ENCODE results near the gene AATF. TPM values are rescaled to one million over a fixed set of nuclear protein-coding genes. Genes with fewer than 3 reads are reported as not detected.

The AATF gene
- total RNA-seq, 2 donors from 2014 or later = 65.5 to 96.5 TPM

DNA sequence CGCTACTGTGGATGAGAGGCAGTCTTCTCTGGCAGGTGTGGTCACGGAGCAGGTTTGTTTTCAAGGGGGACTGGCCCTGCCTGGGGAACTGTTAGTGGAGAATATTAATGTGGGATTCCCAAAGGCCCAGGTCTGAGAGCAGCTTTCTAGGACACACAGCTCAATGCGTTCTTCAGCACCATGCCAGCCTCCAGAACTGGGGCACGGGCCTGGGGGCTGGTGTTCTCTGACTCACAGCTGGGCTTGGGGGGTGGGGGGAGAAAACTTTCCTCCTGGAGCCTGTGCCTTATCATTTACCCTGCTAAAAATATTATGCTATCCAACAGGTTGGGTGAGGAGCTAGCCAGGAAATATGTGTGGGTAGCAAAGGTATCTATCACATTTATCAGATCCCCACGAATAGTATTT is 24.9 kb upstream of the AATF start:
- Mint-ChIP-seq H3K36me3 (ENCODE audit: low read depth) (no peaks in the 10 kb centered on the region), H3K9me3 (no peaks in the 10 kb centered on the region), H3K27me3 (peaks cover 41% of the 10 kb centered on the region), H3K4me3 (no peak overlapping the region), H3K27ac (no peak overlapping the region), H3K4me1 (peaks cover 21% of the 10 kb centered on the region)
- no peak for ATAC-seq (replicated peaks)

DNA sequence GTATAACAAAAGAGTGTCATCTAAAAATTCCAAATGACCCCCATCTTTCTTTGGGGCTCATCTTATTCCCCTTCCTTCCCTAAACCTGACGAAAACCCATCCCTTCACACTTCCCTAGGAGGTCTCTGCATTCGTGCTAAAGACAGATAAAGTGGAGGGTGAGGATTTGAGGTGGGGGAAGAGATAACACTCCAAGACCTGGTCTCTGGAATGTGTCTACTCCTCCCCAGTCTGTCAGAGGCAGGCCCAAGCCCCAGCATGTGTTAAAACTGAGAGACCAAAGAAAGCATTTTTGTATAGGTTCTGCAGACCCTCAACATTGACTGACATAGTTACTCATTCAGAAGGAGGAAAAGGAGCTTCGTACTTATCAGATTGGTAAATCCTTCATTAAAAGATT is 22.5 kb upstream of the AATF start:
- Mint-ChIP-seq H3K27ac (no peak overlapping the region), H3K4me3 (no peak overlapping the region), H3K36me3 (ENCODE audit: low read depth) (peaks cover 2% of the 10 kb centered on the region), H3K4me1 (peaks cover 14% of the 10 kb centered on the region), H3K9me3 (no peaks in the 10 kb centered on the region), H3K27me3 (peaks cover 53% of the 10 kb centered on the region)
- no peak for ATAC-seq (replicated peaks)

DNA sequence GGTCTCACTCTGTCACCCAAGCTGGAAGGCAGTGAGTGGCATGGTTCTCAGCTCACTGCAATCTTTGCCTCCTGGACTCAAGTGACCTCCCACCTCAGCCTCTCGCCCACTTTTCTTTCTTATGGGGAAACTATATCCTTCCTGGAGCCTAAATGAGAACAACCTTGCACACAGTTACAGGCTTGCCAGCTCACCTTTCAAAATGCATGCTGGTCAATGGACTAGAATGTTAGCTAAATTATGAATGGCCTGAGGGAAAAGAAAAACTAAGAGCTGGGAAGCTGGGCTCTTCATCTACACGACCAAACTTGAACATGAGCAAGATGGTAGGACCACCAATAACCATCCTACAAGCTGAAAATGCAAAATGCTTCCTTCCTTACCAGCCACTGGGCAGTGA is 22.1 kb upstream of the AATF start:
- no peak for ATAC-seq (replicated peaks)
- Mint-ChIP-seq H3K27ac (no peak overlapping the region), H3K4me3 (no peak overlapping the region), H3K36me3 (ENCODE audit: low read depth) (peaks cover 6% of the 10 kb centered on the region), H3K9me3 (no peaks in the 10 kb centered on the region), H3K4me1 (peaks cover 10% of the 10 kb centered on the region), H3K27me3 (peaks cover 58% of the 10 kb centered on the region)

DNA sequence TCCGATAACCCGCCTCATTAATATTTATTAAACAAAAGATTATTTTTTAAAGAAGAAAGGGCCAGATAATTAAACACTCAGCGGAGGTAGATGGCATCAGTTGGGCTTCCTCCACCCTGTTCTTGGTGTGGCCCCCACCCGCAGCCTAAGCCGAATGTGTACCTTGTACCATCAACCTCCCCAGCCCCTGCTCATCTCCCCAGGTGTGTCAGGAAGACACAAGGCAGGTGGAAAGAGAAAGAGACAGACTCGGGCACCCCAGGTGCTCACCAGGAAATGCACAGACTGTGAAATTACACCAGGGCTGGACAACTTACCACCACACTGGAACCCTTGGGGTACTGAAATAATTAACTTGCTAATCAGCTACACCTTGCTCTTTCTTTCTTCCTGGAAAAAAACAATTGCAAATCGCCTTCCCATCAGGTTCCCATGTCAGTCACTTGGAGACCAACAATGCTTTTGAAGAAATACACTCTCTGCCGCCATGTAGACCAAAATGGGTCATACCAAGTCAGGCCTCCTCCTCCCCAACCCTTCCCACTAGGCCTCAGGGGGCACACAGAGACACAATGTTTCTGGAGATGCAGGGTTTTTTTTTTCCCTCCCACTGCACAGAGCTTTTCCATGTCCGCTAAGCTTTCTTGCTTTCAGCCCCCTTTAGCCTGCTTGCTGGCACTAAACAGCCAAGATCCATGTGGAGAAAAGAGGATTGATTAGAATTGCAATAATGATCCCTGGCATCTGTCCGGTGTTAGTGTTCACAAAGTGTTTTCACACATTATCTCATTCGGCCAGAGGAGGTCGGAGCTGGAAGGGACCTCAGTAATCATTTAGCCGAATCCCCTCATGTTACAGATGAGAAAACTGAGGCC is 20.0 kb upstream of the AATF start:
- Mint-ChIP-seq H3K27me3 (peaks cover 71% of the 10 kb centered on the region), H3K9me3 (no peaks in the 10 kb centered on the region), H3K36me3 (ENCODE audit: low read depth) (peaks cover 15% of the 10 kb centered on the region), H3K4me1 (peaks cover 21% of the 10 kb centered on the region), H3K27ac (no peak overlapping the region), H3K4me3 (peak overlapping the region; percentile 28)
- no peak for ATAC-seq (replicated peaks)

DNA sequence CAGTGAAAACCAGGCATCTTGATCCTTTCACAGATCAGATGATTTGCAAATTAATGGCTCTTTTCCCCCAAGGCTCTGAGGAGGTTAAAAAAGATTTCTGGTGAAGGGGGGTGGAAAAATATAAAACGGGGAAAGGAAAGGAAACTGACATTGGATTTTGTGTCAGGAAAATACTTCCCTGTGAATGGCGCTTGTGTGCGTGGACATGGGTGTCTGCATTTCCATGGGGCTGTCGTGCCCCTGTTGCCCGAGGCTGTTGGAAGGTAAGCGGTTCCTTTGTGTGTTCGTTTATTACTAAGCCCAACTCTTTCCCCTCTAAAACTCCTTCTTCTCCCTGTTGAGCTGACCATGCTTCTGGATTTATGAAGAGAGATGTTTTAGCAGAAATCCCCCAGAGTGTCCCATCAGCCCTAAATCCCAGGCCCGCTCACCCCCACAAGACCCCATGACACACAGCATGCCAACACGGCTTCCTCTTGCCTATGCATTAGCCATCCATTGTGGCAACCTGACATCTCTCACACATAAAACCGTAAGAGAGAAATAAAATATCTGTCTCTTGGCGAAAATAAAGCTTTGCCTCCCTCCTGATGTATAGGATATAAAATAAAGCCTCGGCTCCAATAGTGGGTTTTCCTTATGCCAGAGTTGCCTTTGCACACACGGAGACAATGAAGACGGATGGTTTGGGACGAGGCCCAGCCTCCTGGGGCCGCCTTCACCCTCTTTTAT is 18.7 kb upstream of the AATF start:
- H3K27me3 Mint-ChIP-seq = peaks cover 77% of the 10 kb centered on the region

DNA sequence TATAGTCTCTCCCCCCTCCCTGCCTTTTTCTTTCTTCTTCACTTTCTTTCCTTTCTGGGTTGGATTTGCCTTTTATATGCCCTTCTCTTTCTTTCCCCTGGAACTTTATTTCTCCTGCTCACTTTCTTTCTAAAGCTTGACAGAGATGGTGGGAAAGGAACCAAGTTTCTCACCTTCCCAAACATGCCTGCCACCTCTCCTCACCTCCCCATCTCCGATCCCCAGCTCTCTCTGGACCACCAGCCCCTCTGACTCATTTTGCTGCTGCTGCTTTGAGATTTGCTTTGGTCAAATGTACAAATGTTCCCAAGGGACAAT is 18.2 kb upstream of the AATF start:
- ATAC-seq (replicated peaks) = no peak
- Mint-ChIP-seq H3K9me3 (no peaks in the 10 kb centered on the region), H3K4me1 (peaks cover 24% of the 10 kb centered on the region), H3K4me3 (no peak overlapping the region), H3K27ac (no peak overlapping the region), H3K36me3 (ENCODE audit: low read depth) (peaks cover 15% of the 10 kb centered on the region), H3K27me3 (peaks cover 79% of the 10 kb centered on the region)

More for the DNA sequence above, 18.7 kb upstream of the AATF start:
- H3K9me3 Mint-ChIP-seq = no peaks in the 10 kb centered on the region
- peaks cover 24% of the 10 kb centered on the region for H3K4me1 Mint-ChIP-seq
- peaks cover 15% of the 10 kb centered on the region for H3K36me3 Mint-ChIP-seq (ENCODE audit: low read depth)
- no peak overlapping the region for H3K27ac Mint-ChIP-seq
- no peak overlapping the region for H3K4me3 Mint-ChIP-seq
- ATAC-seq (replicated peaks) = no peak

DNA sequence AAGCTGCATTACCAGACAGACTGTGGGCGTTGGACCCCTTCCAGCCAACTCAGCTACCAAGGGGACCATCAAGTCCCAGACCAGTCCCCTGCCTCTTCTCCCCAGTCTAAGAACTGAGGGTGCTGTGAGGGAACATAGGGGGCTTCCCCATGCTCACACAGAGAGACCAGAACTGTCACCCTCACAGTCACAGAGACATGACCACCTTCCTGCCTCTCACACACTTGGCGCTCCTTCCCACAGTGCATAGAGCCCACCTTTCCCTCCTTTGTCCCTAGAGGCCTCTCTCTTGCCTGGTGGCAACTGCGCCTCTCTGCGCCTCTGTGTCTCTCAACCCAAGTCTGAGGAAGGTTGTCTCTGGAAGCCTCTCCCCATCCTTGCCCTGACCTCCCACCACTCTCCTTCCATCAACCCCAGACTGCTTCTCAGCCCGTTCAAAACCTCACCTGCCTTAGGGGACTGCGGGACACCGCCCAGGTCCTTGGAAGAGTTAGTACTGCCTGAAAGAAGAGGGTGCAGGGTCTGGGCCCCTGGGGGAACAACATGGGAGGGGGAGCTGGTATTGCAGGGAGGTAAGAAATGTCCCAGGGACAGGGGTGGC is 17.6 kb upstream of the AATF start:
- no peak overlapping the region for H3K27ac Mint-ChIP-seq
- H3K27me3 Mint-ChIP-seq = peaks cover 81% of the 10 kb centered on the region

DNA sequence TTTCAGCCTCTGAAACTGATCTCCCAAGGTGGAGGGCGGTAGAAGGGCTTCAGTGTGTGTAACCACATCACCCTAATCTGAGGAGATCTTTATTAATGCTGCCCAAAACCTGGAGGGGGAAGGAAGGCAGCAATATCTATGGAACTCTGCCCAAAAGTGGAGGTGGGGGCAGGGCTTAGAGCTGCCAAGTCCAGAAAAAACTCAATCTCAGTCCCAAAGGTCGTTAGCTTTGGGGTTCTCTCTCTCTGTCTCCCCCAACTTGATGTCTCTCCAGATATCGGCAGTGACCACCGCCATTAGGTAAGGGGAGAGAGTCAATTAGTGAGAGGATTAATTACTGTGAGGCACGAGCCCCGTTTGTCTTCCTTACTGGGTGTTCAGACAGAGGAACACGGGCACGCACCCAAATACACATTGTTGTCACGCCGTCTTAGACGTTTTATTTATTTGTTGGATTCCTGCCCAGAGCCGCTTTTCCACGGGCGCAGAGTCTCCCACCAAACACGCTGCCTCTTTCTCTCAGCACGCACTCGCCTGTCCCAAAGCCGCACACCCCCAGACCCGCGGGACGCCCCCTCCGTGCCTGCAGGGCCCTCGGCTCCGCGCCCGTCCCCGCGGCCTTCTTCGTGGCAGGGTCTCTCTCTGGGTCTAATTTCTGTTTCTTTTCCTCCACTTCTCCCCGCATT is 16.9 kb upstream of the AATF start:
- peak overlapping the region; percentile 55 for H3K4me3 Mint-ChIP-seq
- H3K27ac Mint-ChIP-seq = no peak overlapping the region
- H3K36me3 Mint-ChIP-seq (ENCODE audit: low read depth) = peaks cover 15% of the 10 kb centered on the region
- no peaks in the 10 kb centered on the region for H3K9me3 Mint-ChIP-seq
- H3K27me3 Mint-ChIP-seq = peaks cover 80% of the 10 kb centered on the region
- H3K4me1 Mint-ChIP-seq = peaks cover 24% of the 10 kb centered on the region
- ATAC-seq (replicated peaks) = no peak

More for the DNA sequence above, 17.6 kb upstream of the AATF start:
- ATAC-seq (replicated peaks) = no peak
- H3K4me1 Mint-ChIP-seq = peaks cover 24% of the 10 kb centered on the region
- peak overlapping the region; percentile 11 for H3K4me3 Mint-ChIP-seq
- peaks cover 15% of the 10 kb centered on the region for H3K36me3 Mint-ChIP-seq (ENCODE audit: low read depth)
- no peaks in the 10 kb centered on the region for H3K9me3 Mint-ChIP-seq

DNA sequence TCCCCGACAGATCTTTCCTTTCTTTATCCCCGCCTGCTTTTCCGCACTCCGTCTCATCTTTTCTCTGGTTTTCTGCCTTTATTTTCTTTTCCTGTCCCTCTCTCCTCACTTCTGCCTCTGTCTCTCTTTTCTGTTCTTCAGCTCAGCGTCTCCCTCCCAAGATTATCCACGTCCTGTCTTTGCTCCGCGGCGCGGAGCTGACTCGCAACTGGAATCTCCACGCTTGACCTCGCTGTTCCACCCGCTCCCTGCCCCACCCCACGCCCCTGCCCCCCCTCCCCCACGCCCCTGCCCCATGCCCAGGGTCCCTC is 16.4 kb upstream of the AATF start:
- ATAC-seq (replicated peaks) = no peak
- H3K36me3 Mint-ChIP-seq (ENCODE audit: low read depth) = peaks cover 15% of the 10 kb centered on the region
- H3K9me3 Mint-ChIP-seq = no peaks in the 10 kb centered on the region
- peak overlapping the region; percentile 55 for H3K4me3 Mint-ChIP-seq
- H3K27me3 Mint-ChIP-seq = peaks cover 77% of the 10 kb centered on the region
- no peak overlapping the region for H3K27ac Mint-ChIP-seq
- H3K4me1 Mint-ChIP-seq = peaks cover 24% of the 10 kb centered on the region

DNA sequence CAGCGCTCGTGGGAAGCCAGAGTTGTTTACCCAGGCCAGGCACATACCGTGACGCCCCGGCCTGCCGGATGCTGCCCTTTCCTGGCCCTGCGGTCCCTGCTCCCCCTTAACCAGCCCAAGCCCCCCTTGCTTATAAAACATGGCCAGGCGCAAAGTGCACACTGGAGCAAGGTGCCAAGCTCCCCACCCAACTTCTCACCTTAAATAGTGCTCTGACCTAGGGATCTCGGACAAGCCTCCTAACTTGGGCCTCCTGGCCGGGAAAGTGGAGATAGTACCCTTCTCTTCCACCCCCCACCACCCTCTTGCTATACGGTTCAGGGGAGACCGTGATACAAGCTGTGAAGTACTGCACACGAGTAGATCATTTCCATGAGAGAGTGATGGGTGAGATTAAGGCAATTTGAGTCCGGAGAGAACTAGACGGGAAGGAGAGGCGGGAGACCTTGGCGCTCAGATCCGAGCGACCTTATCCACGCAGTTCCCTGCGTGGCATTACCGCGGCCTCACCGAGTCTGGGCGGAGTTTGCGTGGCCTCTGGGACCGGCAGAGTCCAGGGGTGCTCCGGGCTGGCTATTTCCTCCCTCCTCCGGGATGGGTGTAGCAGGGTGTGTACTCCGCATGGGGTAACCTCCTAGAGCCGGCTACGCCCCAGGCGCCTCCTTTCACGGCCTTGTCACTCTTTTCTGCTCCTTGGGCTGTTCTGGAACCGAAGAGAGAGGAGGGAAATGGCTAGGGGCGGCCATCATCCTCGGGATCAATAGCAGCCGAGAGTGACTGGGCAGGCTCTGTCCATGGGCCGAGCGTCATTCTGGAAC is 15.9 kb upstream of the AATF start:
- Mint-ChIP-seq H3K9me3 (no peaks in the 10 kb centered on the region), H3K4me3 (peak overlapping the region; percentile 55), H3K36me3 (ENCODE audit: low read depth) (peaks cover 20% of the 10 kb centered on the region), H3K27me3 (peaks cover 75% of the 10 kb centered on the region), H3K4me1 (peaks cover 24% of the 10 kb centered on the region), H3K27ac (no peak overlapping the region)
- no peak for ATAC-seq (replicated peaks)

DNA sequence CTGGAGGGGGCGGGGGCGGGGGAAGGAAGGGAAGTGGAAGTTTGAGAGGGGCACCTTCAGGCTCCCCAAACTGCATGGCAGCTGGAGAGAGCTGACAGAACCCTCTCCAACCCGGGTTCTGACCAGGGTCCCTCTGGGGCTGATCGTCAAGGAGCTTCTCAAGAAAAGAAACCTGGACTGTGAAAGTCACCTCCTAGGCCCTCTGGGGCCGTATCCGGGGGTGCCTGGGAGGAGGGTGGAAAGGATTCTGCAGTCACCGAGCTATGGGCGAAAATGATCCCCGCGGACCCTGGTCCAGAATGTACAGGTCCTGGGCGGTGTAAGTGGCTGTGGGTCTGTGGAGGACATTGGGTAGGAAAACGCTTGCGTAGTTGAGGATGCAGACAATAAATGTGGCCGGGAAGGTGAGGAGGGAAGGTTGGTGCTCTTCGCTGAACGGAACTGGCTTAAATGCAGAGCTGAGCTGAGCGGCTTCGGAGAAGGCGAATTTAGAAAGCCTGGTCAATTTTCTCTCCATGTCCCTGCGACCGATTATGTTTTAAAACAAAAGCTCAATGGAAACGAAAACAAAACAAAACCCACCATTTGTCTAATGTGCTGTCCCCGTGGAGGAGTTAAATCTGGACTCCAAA is 15.1 kb upstream of the AATF start:
- H3K9me3 Mint-ChIP-seq = no peaks in the 10 kb centered on the region
- peaks cover 25% of the 10 kb centered on the region for H3K4me1 Mint-ChIP-seq
- peaks cover 73% of the 10 kb centered on the region for H3K27me3 Mint-ChIP-seq
- ATAC-seq (replicated peaks) = no peak
- peak overlapping the region; percentile 55 for H3K4me3 Mint-ChIP-seq
- H3K27ac Mint-ChIP-seq = no peak overlapping the region
- peaks cover 24% of the 10 kb centered on the region for H3K36me3 Mint-ChIP-seq (ENCODE audit: low read depth)

DNA sequence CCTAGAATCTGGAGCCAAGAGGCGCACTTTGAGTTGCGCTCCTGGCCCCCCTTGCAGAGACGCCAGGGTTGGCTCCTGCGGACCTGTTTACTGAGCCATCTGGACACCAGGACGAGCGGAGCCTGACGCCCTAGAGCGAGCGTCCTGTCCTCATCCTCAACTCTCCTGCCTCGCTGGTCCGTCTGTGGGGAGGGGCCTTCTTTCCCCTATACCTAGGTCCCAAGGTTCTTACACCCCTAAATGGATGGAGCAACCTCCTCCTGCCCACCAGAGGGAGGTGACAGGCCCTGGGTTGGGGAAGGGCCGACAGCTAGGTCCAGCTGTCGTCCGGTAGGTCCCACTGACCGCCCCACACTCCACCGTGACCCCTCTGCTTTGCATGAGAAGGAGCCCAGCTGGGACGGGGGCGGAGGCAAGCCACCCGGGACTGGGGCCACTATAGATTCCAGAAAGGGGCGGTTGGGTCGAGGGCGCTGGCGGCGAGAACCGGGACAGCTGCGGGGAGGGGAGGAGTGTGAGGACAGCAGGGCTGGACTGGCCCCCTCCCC is 14.5 kb upstream of the AATF start:
- H3K4me1 Mint-ChIP-seq = peaks cover 26% of the 10 kb centered on the region

More for the DNA sequence above, 14.5 kb upstream of the AATF start:
- no peak for ATAC-seq (replicated peaks)
- Mint-ChIP-seq H3K27ac (no peak overlapping the region), H3K27me3 (peaks cover 72% of the 10 kb centered on the region), H3K36me3 (ENCODE audit: low read depth) (peaks cover 30% of the 10 kb centered on the region), H3K4me3 (peak overlapping the region; percentile 55), H3K9me3 (no peaks in the 10 kb centered on the region)

All from activated T-helper 17 cell treated with anti-CD3 and anti-CD28 coated beads, Interleukin-2, amount 50 U/mL, for 72 hours (primary cell).